ENCODE data around the gene PASD1.
"Not testable (repeated sequence)": the region's sequence is repeated elsewhere in the genome, so short reads cannot be mapped to it uniquely, and the experiment has no call there.

PASD1 gene, protein sequence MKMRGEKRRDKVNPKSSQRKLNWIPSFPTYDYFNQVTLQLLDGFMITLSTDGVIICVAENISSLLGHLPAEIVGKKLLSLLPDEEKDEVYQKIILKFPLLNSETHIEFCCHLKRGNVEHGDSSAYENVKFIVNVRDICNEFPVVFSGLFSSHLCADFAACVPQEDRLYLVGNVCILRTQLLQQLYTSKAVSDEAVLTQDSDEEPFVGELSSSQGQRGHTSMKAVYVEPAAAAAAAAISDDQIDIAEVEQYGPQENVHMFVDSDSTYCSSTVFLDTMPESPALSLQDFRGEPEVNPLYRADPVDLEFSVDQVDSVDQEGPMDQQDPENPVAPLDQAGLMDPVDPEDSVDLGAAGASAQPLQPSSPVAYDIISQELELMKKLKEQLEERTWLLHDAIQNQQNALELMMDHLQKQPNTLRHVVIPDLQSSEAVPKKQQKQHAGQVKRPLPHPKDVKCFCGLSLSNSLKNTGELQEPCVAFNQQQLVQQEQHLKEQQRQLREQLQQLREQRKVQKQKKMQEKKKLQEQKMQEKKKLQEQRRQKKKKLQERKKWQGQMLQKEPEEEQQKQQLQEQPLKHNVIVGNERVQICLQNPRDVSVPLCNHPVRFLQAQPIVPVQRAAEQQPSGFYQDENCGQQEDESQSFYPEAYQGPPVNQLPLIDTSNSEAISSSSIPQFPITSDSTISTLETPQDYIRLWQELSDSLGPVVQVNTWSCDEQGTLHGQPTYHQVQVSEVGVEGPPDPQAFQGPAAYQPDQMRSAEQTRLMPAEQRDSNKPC

GRCh38 chrX:151563449-151563848 is at the start of gene PASD1:
Gene PASD1, plus strand, starts transcription at chrX:151563675. Its CDS starts 37,879 bp downstream, at chrX:151601554.
- DNase-seq (ENCODE audit: low read depth, low spot score): no peak
- H3K27ac ChIP-seq: no peak within 1 kb of the TSS

DNA sequence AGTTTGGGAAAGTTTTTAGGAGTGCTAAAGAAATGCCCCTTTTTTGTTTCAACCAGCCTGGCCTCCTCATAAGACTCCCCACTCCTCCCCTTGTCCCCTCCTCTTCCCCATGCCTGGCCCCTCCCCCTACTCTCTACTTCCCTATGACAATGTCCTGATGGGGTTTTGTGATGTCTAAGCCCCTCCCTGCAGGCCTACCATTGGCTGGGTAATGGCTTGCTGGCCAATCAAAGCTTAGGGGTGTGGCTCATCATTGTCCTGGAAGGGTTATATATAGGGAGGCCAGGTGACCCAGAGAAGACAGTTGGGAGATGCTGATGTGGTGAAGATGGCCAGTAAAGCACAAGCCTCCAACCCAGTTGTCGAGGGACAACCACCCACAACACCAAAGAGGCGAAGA is 48.2 kb upstream of the PASD1 start:
- H3K27ac ChIP-seq: no peak overlapping the region
- DNase-seq (ENCODE audit: low read depth, low spot score): no peak

- no peak for DNase-seq (ENCODE audit: low read depth, low spot score)
- H3K27ac ChIP-seq: no peak overlapping the region
Measured at GRCh38 chrX:151516538-151517187, 46.8 kb upstream of the PASD1 start.

DNA sequence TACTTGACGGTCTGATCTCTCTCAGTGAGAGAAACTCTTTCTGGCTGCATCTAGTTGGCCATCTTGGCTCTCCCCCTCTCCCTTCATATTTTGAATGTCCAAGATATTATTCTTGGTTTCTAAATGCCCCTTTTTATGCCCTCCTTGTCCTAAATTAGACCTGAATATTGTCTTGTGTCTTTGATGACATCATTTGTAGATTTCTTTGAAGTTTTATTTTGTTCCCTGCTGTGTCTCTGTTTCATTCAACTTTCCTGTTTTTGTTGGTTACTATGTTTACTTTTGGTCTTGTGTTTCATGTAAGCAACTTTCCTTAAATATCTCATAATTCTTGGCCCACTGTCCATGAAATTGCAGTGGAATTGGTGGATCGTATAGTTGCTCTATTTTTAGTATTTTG is 46.1 kb upstream of the PASD1 start:
- DNase-seq (ENCODE audit: low read depth, low spot score): no peak

GRCh38 chrX:151523351-151523750 is 40.1 kb upstream of the PASD1 start:
- H3K27ac ChIP-seq: no peak overlapping the region
- DNase-seq (ENCODE audit: low read depth, low spot score): no peak

More for the DNA sequence above, 46.1 kb upstream of the PASD1 start:
- no peak overlapping the region for H3K27ac ChIP-seq

- H3K27ac ChIP-seq: no peak overlapping the region
- no peak for DNase-seq (ENCODE audit: low read depth, low spot score)
Measured at GRCh38 chrX:151536571-151536970, 26.9 kb upstream of the PASD1 start.

GRCh38 chrX:151537572-151537971 is 25.9 kb upstream of the PASD1 start:
- no peak for DNase-seq (ENCODE audit: low read depth, low spot score)
- no peak overlapping the region for H3K27ac ChIP-seq

DNA sequence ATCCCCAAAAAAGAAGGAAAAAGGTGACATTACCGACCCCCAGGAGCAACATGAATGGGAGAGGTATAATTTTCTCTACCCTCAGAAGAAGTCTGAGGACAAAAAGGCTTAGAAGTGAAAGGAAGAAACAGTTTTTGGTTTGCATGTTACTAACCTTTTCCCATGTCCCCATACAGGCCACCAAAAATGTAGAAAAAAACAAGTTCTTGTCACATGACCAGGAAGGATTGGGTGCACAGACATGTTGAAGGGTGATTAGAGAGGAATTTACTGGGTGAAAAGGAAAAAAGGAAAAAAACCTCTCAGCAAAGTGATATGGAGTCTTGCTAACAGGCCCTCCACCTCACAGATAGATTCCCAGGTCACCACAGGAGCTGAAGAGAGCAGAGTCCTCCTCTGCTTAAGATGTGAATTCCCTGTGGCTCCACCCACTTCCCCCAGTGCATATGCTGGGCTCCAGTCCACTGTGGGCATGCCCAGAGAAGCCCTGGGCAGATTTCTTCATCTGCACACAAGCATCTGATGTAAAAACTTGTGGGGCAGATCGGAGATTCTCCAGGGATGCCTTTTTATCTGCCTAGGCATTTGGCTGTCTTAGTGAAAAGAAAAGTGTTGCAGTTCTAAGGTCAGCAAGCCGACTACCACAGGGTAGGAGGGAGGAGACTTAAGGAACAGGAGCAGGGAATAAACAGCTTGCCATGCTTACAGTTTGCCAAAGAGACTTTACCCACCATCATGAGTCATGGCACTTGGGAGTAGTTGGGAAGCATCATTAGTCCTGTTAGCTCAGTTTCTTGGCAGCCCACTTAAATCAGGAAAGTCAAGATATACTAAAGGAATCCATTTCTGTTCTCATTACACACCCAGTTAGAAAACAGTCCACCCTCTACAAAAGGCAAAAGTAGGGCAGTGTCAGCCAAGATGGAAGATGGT is 25.0 kb upstream of the PASD1 start:
- no peak overlapping the region for H3K27ac ChIP-seq
- no peak for DNase-seq (ENCODE audit: low read depth, low spot score)

GRCh38 chrX:151543706-151544105 is 19.8 kb upstream of the PASD1 start:
- DNase-seq (ENCODE audit: low read depth, low spot score): peak; percentile 8
- H3K27ac ChIP-seq: no peak overlapping the region

GRCh38 chrX:151546226-151546625 is 17.2 kb upstream of the PASD1 start:
- DNase-seq (ENCODE audit: low read depth, low spot score); H3K27ac ChIP-seq: not testable (repeated sequence)

- H3K27ac ChIP-seq; DNase-seq (ENCODE audit: low read depth, low spot score): not testable (repeated sequence)
Measured at GRCh38 chrX:151551176-151551575, 12.3 kb upstream of the PASD1 start.

DNA sequence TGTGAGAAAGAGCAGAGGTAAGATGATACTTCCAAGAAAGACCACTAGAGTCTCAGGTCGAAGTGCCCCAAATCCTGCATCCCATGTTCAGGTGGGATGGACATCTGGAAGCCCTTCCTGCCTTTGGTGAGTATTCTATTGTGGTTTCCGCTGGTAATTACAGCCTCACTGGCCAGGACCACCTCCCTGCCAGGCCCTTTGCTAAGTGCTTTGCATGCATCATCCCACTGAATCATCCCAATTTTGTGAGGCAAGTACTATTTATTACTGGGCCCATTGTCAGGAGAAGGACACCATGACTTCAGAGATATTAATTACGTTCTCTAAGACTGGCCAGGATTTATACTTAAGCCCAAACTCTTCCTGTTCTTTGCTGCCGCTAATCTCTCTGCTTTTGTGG is 10.7 kb upstream of the PASD1 start:
- no peak overlapping the region for H3K27ac ChIP-seq
- no peak for DNase-seq (ENCODE audit: low read depth, low spot score)

DNA sequence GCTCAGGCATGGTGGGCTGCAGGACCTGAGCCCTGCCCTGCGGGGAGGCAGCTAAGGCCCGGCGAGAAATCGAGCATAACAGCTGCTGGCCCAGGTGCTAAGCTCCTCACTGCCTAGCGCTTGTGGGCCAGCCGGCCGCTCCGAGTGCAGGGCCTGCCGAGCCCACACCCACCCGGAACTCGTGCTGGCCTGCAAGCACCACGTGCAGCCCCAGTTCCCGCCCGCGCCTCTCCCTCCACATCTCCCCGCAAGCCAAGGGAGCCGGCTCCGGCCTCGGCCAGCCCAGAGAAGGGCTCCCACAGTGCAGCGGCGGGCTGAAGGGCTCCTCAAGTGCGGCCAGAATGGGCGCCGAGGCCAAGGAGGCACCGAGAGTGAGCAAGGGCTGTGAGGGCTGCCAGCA is 8.2 kb upstream of the PASD1 start:
- DNase-seq (ENCODE audit: low read depth, low spot score); H3K27ac ChIP-seq: not testable (repeated sequence)

DNA sequence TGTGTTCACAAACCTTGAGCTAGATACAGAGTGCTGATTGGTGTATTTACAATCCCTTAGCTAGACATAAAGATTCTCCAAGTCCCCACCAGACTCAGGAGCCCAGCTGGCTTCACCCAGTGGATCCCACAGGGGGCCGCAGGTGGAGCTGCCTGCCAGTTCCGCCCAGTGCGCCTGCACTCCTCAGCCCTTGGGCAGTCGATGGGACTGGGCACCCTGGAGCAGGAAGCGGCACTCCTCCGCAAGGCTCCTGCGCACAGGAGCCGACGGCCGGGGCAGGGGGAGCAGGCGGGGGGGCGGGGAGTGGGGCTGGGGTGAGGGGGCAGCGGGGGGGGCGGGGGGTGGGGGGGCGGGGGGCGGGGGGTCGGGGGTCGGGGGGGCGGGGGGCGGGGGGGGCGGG is 990 bp upstream of the PASD1 start:
- DNase-seq (ENCODE audit: low read depth, low spot score); H3K27ac ChIP-seq: not testable (repeated sequence)

DNA sequence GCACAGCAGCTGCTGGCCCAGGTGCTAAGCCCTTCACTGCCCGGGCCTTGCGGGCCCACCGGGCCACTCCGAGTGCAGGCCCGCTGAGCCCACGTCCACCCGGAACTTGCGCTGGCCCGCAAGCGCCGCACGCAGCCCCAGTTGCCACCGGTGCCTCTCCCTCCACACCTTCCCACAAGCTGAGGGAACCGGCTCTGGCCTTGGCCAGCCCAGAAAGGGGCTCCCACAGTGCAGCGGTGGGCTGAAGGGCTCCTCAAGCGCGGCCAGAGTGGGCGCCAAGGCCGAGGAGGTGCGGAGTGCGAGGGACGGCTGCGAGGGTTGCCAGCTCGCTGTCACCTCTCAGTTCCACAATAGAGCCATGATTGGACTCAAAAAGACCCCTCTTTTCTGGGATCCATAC is 472 bp upstream of the PASD1 start:
- H3K27ac ChIP-seq; DNase-seq (ENCODE audit: low read depth, low spot score): not testable (repeated sequence)

- no peak for DNase-seq (ENCODE audit: low read depth, low spot score)
- no peak overlapping the region for H3K27ac ChIP-seq
Measured at GRCh38 chrX:151564035-151564434, 560 bp downstream of the PASD1 start.

GRCh38 chrX:151566872-151567271 is 3.4 kb downstream of the PASD1 start:
- DNase-seq (ENCODE audit: low read depth, low spot score); H3K27ac ChIP-seq: not testable (repeated sequence)

DNA sequence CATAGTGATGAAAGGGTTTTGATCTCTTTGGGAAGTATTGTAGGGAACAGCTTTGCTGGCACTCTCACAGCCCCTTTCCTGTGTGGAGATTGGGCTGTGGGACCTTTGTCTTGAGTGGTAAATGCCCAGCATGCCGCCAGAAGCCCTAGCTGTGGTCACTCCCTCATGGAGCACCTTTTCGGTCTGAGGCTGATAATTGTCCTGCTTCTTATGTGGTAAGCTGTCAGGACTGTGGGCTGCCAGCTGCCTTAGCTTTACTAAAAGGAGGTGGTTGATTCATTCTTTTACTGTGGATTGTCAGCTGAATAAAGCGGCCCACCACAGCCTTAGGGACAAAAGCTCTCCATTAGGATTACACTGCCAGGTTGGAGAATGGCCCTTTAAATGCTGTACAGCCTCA is 7.1 kb downstream of the PASD1 start:
- no peak for DNase-seq (ENCODE audit: low read depth, low spot score)
- no peak overlapping the region for H3K27ac ChIP-seq

- H3K27ac ChIP-seq; DNase-seq (ENCODE audit: low read depth, low spot score): not testable (repeated sequence)
Measured at GRCh38 chrX:151593384-151593783, 29.9 kb downstream of the PASD1 start.

DNA sequence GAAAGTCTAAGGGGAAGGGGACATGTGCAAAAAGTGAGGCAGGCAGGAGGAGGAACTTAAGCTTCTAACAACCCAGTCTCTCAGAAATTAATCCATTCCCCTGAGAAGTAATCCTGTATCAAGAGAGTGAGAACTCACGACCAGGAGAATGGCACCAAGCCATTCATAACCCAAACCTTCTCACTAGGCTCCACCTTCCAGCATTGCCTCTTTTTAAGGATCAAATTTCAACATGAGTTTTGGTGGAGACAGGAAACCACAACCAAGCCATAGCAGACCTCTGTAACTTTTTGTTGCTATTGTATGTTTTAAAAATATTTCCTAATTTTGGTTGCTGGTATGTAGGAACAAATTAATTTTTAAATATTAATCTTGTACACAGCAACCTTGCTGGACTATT is 32.8 kb downstream of the PASD1 start:
- no peak overlapping the region for H3K27ac ChIP-seq
- DNase-seq (ENCODE audit: low read depth, low spot score): no peak
